Right hindlimb (tissue), 1 donor: ENCODE results near the gene HDHD3.
"Not testable (repeated sequence)": the region's sequence is repeated elsewhere in the genome, so short reads cannot be mapped to it uniquely, and the experiment has no call there.

Experiments used
- DNase-seq: peaks from one replicate; pipeline ENCODE4 v3.0.0-alpha.2; 2018

Gene HDHD3

GRCh38 chr9:113376634-113377567 lies at the start of gene HDHD3:
Gene HDHD3, minus strand, starts transcription at chr9:113376986. Its CDS starts 2,632 bp downstream, at chr9:113374354.
- peak; percentile 78 for DNase-seq

GRCh38 chr9:113425072-113425471 lies 48.3 kb upstream of the HDHD3 start:
- no peak for DNase-seq

- no peak for DNase-seq
Measured at GRCh38 chr9:113421726-113422125, 44.9 kb upstream of the HDHD3 start.

- DNase-seq, result no peak
Measured at GRCh38 chr9:113417370-113417769, 40.6 kb upstream of the HDHD3 start.

- no peak for DNase-seq
Measured at GRCh38 chr9:113416149-113416721, 39.4 kb upstream of the HDHD3 start.

GRCh38 chr9:113410207-113410864 lies 33.5 kb upstream of the HDHD3 start, which contains the start of the genes C9orf43 and POLE3:
Gene C9orf43, plus strand, starts transcription at chr9:113410747. Its CDS starts 2,747 bp downstream, at chr9:113413494.
Gene POLE3, minus strand, starts transcription at chr9:113410675. Its CDS starts 382 bp downstream, at chr9:113410293.
- DNase-seq, result peak; percentile 97

GRCh38 chr9:113409883-113410206 lies 33.1 kb upstream of the HDHD3 start:
- DNase-seq, result no peak

- no peak for DNase-seq
Measured at GRCh38 chr9:113409481-113409880, 32.7 kb upstream of the HDHD3 start.

- peak; percentile 78 for DNase-seq
Measured at GRCh38 chr9:113406873-113407511, 30.2 kb upstream of the HDHD3 start.

GRCh38 chr9:113406353-113406752 lies 29.6 kb upstream of the HDHD3 start:
- not testable (repeated sequence) for DNase-seq

- no peak for DNase-seq
Measured at GRCh38 chr9:113403646-113404045, 26.9 kb upstream of the HDHD3 start.

GRCh38 chr9:113401027-113401792 lies 24.4 kb upstream of the HDHD3 start, which contains the start of gene ALAD:
Gene ALAD, minus strand, starts transcription at chr9:113401284. Its CDS starts 7,725 bp downstream, at chr9:113393559.
- DNase-seq, result peak; percentile 99

- no peak for DNase-seq
Measured at GRCh38 chr9:113399646-113400200, 22.9 kb upstream of the HDHD3 start.

- DNase-seq, result no peak
Measured at GRCh38 chr9:113398796-113399195, 22.0 kb upstream of the HDHD3 start.

GRCh38 chr9:113397203-113397631 lies 20.4 kb upstream of the HDHD3 start:
- DNase-seq, result no peak

GRCh38 chr9:113395000-113395861 lies 18.4 kb upstream of the HDHD3 start:
- no peak for DNase-seq

GRCh38 chr9:113393281-113393680 lies 16.5 kb upstream of the HDHD3 start:
- DNase-seq, result no peak

GRCh38 chr9:113391917-113392316 lies 15.1 kb upstream of the HDHD3 start:
- DNase-seq, result no peak

GRCh38 chr9:113390192-113390960 lies 13.6 kb upstream of the HDHD3 start:
- DNase-seq, result no peak

GRCh38 chr9:113389451-113389850 lies 12.7 kb upstream of the HDHD3 start:
- no peak for DNase-seq
